UCSD-AML1 (cell line): ENCODE data around the gene NOC4L.

ENCODE experiments used
- DNase-seq: peaks from one replicate; lab custom pipeline; 2025; ENCODE audit not compliant: unreplicated experiment; lab: John Stamatoyannopoulos, UW

NOC4L gene

DNA sequence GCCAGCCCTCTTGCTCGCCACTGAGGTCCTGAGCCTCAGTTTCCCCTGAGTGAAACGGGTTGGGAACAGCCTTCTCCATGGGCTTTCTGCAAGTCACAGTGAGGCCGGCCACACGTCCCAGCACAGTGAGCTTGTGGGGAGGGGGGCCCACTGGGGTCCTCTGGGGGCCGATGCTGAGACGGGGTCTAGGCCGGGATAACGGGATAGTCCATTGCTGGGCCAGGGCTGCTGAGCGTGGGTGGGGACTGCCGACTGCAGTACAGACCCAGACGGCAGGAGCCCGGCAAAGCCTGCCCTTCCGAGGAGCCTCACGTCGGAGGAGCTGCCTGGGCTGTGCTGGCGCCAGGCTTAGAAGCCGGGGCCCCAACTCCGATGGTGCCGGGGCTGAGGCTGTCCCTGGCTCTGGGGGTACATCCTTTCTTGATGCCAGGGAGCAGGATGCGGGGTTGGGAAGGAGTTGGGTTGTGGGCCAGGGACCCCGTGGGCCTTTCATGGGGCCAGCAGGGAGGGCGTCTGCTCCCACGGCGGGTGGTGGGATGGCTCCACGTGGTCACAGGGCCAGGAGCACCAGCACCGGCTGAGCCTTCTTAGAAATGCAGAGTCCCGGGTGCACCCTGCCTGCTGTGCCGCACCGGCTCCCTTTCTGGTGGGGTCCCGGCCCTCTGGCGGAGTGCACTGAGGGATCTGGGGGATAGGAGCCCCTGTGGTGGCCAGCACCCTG is 24.2 kb downstream of the NOC4L start:
- no peak for DNase-seq

DNA sequence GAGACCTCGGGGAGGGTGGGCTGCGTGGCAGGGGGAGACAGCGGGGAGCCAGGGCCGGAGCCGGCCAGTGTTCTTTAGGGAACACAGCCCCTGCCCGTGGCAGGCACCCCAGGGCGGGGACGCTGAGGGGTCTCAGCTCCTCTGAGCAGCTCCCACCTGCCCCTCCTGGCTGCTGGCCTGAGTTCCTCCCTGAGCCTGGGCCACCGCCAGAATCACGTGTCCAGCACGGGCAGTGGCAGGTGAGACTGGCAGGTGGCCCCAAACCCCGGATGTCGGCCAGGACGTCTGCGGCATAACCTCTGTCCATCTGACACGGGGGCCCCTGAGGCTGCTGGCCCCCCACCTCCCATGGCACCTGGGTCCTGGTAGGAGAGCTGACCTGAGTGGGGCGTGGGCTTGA is 25.1 kb downstream of the NOC4L start:
- DNase-seq: no peak

- DNase-seq: no peak
Measured at GRCh38 chr12:132170094-132170636, 25.9 kb downstream of the NOC4L start.

GRCh38 chr12:132170637-132171292 is 26.5 kb downstream of the NOC4L start:
- DNase-seq: no peak

DNA sequence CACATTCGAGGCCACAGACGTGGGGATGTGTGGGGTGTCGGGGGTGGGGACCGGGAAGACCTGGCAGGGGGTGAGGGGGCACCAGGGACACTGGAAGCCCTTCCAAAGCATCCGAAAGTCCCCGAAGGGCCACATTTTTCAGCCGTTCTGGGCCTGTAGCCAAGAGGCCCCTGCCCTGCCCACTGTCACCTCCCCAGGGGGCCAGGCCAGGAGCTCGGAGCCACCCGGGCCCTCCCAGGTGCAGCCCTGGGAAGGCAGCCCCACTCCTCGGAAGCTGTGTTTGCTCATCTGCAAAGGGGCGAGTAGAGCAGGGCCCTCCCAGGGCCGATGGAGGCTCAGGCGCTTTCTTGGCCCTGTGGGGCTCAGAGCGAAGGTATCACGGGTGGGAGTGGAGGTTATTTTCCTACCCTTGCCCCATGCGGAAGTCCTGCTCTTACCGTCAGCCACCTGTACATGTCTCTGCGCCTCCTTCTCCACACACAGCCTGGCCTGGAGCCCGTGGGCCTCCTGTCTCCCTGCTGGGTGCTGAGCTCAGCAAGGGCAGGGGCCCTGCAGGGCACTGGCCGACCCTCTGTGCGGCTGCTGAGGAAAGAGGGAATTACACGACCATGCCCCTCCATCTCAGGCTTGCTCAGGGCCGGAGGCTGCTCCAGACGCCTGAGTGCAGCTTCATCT is 27.2 kb downstream of the NOC4L start:
- no peak for DNase-seq

DNA sequence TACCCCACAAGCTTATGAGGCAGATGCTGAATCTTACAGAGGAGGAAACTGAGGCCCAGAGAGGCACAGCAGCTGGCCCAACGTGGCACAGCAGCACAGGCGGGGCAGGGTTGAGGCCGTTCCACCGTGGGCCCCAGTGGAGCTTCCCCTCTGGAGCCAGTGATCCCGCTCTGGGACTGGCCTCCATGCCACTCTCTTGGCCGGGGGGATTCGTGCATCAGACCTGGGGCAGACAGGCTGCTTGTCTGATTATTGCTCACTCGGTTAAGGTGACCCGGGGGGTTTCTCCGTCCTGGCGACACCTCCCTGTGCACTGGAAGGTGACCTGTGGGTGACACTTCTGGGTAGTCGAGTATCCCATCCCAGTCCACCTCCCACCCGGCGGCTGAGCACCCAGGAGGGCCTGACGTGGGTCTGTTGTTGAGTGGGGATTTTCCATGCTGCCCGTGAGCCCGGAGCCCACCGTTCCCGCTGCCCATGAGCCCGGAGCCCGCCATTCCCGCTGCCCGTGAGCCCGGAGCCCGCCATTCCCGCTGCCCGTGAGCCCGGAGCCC is 27.8 kb downstream of the NOC4L start:
- no peak for DNase-seq

DNA sequence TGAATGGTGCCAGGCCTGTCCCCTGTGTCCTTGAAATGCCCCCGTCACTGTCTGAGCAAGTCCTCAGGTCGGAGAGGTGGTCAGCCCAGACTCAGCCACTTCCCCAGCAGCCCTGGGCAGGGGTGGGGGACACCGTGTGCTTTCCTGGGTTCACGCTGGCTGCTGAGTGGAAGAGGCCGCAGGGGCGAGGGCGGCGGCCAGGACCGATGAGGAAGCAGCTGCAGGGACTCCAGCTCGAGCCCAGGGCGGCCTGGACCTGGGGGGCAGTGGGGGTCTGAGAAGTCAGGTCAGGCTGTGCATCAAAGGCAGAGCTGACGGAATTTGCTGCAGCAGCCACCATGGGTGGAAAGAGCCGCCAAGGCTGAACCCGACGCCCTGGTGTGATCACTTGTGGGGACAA is 28.4 kb downstream of the NOC4L start:
- DNase-seq: no peak

GRCh38 chr12:132173135-132174014 is 29.1 kb downstream of the NOC4L start:
- DNase-seq: no peak

- no peak for DNase-seq
Measured at GRCh38 chr12:132174015-132174838, 30.0 kb downstream of the NOC4L start.

- no peak for DNase-seq
Measured at GRCh38 chr12:132174839-132175490, 30.7 kb downstream of the NOC4L start.

GRCh38 chr12:132175496-132176384 is 31.5 kb downstream of the NOC4L start:
- no peak for DNase-seq

DNA sequence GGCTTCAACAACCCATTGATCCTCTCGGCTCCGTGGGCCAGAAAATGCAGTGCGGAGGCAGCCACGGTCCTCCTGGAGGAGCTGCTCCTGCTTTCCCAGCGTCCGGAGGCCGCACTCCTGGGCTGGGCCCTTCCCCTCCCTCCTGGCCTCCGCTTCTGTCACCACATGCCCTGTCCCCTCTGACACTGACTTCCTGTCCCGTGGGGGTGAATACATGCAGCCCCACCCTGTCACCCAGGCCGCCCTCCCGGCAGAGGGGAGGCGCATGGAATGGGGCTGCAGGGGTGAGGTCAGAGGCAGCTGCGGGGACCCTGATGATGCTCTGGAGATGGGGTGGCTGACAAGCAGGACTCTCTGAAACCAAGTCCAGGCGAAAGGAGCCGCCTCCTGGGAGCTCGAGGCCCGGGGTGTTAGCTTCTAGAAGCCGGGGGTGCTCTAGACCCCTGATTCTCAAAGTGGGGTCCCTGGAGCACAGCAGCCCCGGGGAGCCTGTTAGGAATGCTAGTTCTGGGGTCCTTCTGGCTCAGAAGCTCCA is 32.2 kb downstream of the NOC4L start:
- DNase-seq: no peak

- no peak for DNase-seq
Measured at GRCh38 chr12:132176920-132177551, 32.8 kb downstream of the NOC4L start.

DNA sequence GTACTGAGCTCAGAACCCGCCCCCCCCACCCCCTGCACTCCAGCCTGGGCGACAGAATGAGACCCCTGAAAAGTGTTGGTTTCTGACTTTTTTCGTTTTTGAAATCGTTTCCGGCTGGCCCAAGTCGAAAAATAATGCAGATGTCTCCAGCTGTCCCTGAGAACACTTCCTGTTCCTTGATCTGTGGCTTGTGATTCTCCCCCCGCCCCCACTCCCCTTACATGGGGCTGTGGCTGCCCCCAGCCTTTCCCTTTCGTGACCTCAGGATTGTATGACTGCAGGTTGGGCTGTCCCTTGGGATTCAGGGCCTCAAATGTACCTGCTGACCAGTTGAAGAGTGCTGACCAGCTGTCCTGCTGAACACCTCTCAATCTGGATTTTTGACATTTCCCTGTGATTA is 34.1 kb downstream of the NOC4L start:
- no peak for DNase-seq

- DNase-seq: no peak
Measured at GRCh38 chr12:132178801-132179401, 34.6 kb downstream of the NOC4L start.

GRCh38 chr12:132179431-132180362 is 35.4 kb downstream of the NOC4L start:
- DNase-seq: no peak
